ENCODE results near the gene PEBP1.

DNA sequence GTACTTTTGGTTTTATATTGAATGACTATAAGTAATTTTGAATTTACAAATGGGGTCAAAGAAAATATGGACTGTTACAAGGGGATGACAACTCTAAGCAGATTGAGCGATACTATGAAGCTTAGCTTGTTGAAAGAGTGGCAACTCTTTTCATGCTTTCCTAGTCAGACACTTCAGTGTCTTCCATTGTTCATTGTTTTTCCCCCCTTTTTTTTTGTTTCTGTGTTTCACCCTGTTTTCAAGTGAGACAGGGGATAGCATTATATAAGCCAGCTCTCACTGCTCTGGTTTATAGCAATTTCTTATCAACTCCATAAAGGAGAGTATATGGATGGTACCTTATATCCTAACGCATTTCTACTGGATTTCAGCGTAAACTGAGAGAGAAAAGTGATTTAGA lies 24.6 kb downstream of the PEBP1 start:
- no peak for TF ChIP-seq POLR2A (IDR thresholded peaks at IDR 0.05)
- TF ChIP-seq, protein P1, sequence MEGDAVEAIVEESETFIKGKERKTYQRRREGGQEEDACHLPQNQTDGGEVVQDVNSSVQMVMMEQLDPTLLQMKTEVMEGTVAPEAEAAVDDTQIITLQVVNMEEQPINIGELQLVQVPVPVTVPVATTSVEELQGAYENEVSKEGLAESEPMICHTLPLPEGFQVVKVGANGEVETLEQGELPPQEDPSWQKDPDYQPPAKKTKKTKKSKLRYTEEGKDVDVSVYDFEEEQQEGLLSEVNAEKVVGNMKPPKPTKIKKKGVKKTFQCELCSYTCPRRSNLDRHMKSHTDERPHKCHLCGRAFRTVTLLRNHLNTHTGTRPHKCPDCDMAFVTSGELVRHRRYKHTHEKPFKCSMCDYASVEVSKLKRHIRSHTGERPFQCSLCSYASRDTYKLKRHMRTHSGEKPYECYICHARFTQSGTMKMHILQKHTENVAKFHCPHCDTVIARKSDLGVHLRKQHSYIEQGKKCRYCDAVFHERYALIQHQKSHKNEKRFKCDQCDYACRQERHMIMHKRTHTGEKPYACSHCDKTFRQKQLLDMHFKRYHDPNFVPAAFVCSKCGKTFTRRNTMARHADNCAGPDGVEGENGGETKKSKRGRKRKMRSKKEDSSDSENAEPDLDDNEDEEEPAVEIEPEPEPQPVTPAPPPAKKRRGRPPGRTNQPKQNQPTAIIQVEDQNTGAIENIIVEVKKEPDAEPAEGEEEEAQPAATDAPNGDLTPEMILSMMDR (IDR thresholded peaks at IDR 0.05) = no peak
- TF ChIP-seq POLR2AphosphoS5 (IDR thresholded peaks at IDR 0.05) = no peak

Data from prostate gland (tissue), 2 donors.